HG02852 (cell line): ENCODE measurements around the gene VWA3B.

Experiments used
- ATAC-seq: cut with Tn5 transposase; IDR thresholded peaks from one replicate; pipeline ENCODE4 v1.9.1; 2021; ENCODE audit warnings: mild to moderate bottlenecking, moderate library complexity; ENCODE audit not compliant: unreplicated experiment

The VWA3B gene

GRCh38 chr2:98170076-98170475, 83.1 kb downstream of the VWA3B start:
- ATAC-seq: no peak

- no peak for ATAC-seq
Measured at GRCh38 chr2:98172150-98172765, 85.3 kb downstream of the VWA3B start.

- ATAC-seq: no peak
Measured at GRCh38 chr2:98172951-98173350, 86.0 kb downstream of the VWA3B start.

- ATAC-seq: no peak
Measured at GRCh38 chr2:98175811-98176210, 88.8 kb downstream of the VWA3B start.

- no peak for ATAC-seq
Measured at GRCh38 chr2:98177286-98177685, 90.3 kb downstream of the VWA3B start.

- no peak for ATAC-seq
Measured at GRCh38 chr2:98177986-98178385, 91.0 kb downstream of the VWA3B start.

- ATAC-seq: no peak
Measured at GRCh38 chr2:98180456-98180855, 93.5 kb downstream of the VWA3B start.

- no peak for ATAC-seq
Measured at GRCh38 chr2:98181346-98181745, 94.4 kb downstream of the VWA3B start.

- ATAC-seq: no peak
Measured at GRCh38 chr2:98185801-98186200, 98.8 kb downstream of the VWA3B start.

GRCh38 chr2:98187194-98187593, 100.2 kb downstream of the VWA3B start:
- no peak for ATAC-seq

GRCh38 chr2:98188351-98189046, 101.5 kb downstream of the VWA3B start:
- no peak for ATAC-seq

- no peak for ATAC-seq
Measured at GRCh38 chr2:98191883-98192282, 104.9 kb downstream of the VWA3B start.

GRCh38 chr2:98201576-98201975, 114.6 kb downstream of the VWA3B start:
- ATAC-seq: no peak

GRCh38 chr2:98205889-98206288, 118.9 kb downstream of the VWA3B start:
- ATAC-seq: no peak

- ATAC-seq: no peak
Measured at GRCh38 chr2:98212092-98213000, 125.4 kb downstream of the VWA3B start.

- ATAC-seq: no peak
Measured at GRCh38 chr2:98216616-98217015, 129.6 kb downstream of the VWA3B start.

- no peak for ATAC-seq
Measured at GRCh38 chr2:98219152-98219551, 132.2 kb downstream of the VWA3B start.

- ATAC-seq: no peak
Measured at GRCh38 chr2:98233941-98234340, 147.0 kb downstream of the VWA3B start.

- ATAC-seq: no peak
Measured at GRCh38 chr2:98234776-98235175, 147.8 kb downstream of the VWA3B start.

- no peak for ATAC-seq
Measured at GRCh38 chr2:98236935-98237334, 150.0 kb downstream of the VWA3B start.

- ATAC-seq: no peak
Measured at GRCh38 chr2:98240786-98241398, 153.9 kb downstream of the VWA3B start.
